GM21717 (cell line): ENCODE measurements around the gene GNPDA1.

Experiments used
- ATAC-seq: cut with Tn5 transposase; IDR thresholded peaks from one replicate; pipeline ENCODE4 v1.9.1; 2021; ENCODE audit warnings: mild to moderate bottlenecking, moderate library complexity; ENCODE audit not compliant: unreplicated experiment

The GNPDA1 gene

GRCh38 chr5:141995656-141996055 is 17.2 kb downstream of the GNPDA1 start:
- no peak for ATAC-seq

- no peak for ATAC-seq
Observed at GRCh38 chr5:141994511-141995136, 18.2 kb downstream of the GNPDA1 start.

GRCh38 chr5:141992349-141992963 is 20.4 kb downstream of the GNPDA1 start:
- no peak for ATAC-seq

GRCh38 chr5:141989720-141990119 is 23.1 kb downstream of the GNPDA1 start:
- no peak for ATAC-seq

- ATAC-seq: no peak
Observed at GRCh38 chr5:141986072-141986471, 26.8 kb downstream of the GNPDA1 start.

- ATAC-seq: no peak
Observed at GRCh38 chr5:141982626-141983025, 30.2 kb downstream of the GNPDA1 start.

GRCh38 chr5:141978389-141978788 is 34.4 kb downstream of the GNPDA1 start:
- ATAC-seq: no peak

- ATAC-seq: no peak
Observed at GRCh38 chr5:141976176-141976575, 36.7 kb downstream of the GNPDA1 start.

GRCh38 chr5:141973871-141974595 is 38.8 kb downstream of the GNPDA1 start:
- no peak for ATAC-seq

GRCh38 chr5:141969783-141970771 is 42.8 kb downstream of the GNPDA1 start:
- peak; percentile 57 for ATAC-seq

- peak; percentile 93 for ATAC-seq
Observed at GRCh38 chr5:141968914-141969608, 43.8 kb downstream of the GNPDA1 start, which contains the start of gene RNF14. Gene RNF14 (plus strand): TSS chr5:141969105. CDS start chr5:141973589, 4,484 bp downstream.

GRCh38 chr5:141966963-141967333 is 45.9 kb downstream of the GNPDA1 start:
- no peak for ATAC-seq

- ATAC-seq: no peak
Observed at GRCh38 chr5:141966275-141966962, 46.4 kb downstream of the GNPDA1 start.

GRCh38 chr5:141965071-141965470 is 47.8 kb downstream of the GNPDA1 start:
- no peak for ATAC-seq

- ATAC-seq: no peak
Observed at GRCh38 chr5:141963701-141964100, 49.1 kb downstream of the GNPDA1 start.

- ATAC-seq: no peak
Observed at GRCh38 chr5:141961466-141961865, 51.4 kb downstream of the GNPDA1 start.

- peak; percentile 92 for ATAC-seq
Observed at GRCh38 chr5:141960449-141961323, 52.1 kb downstream of the GNPDA1 start.

- no peak for ATAC-seq
Observed at GRCh38 chr5:141960018-141960417, 52.8 kb downstream of the GNPDA1 start.
